GM18526 (cell line): ENCODE data around the gene SLC38A11.

Source experiments
- POLR2A ChIP-seq: IDR thresholded peaks from 3 replicates; pipeline ENCODE4 v1.6.1; 2011; ENCODE audit not compliant: insufficient read length; ENCODE audit errors: extremely low read depth

The SLC38A11 gene

GRCh38 chr2:164860694-164861042, 94.7 kb downstream of the SLC38A11 start:
- no peak for TF ChIP-seq POLR2A

GRCh38 chr2:164859251-164859818, 96.0 kb downstream of the SLC38A11 start:
- TF ChIP-seq POLR2A: no peak

GRCh38 chr2:164852086-164852485, 103.2 kb downstream of the SLC38A11 start:
- no peak for TF ChIP-seq POLR2A

- TF ChIP-seq POLR2A: no peak
Observed at GRCh38 chr2:164850235-164850634, 105.1 kb downstream of the SLC38A11 start.

- TF ChIP-seq POLR2A: no peak
Observed at GRCh38 chr2:164849506-164849905, 105.8 kb downstream of the SLC38A11 start.

GRCh38 chr2:164847981-164848741, 107.2 kb downstream of the SLC38A11 start:
- TF ChIP-seq POLR2A: no peak

- no peak for TF ChIP-seq POLR2A
Observed at GRCh38 chr2:164847291-164847690, 108.0 kb downstream of the SLC38A11 start.

- no peak for TF ChIP-seq POLR2A
Observed at GRCh38 chr2:164846276-164846675, 109.0 kb downstream of the SLC38A11 start.
